Small intestine (tissue), 7 donors: Measurements from ENCODE around the gene S100A11. TPM values are rescaled to one million over a fixed set of nuclear protein-coding genes. Genes with fewer than 3 reads are reported as not detected.

Experiments used
- DNase-seq, 2 donors: peaks; one replicate each; pipeline versions ENCODE4 v3.0.0 to v3.0.0-alpha.2; 2013
- FAIRE-seq: peaks from 2 replicates; lab custom pipeline; 2012; peaks lifted over from hg19 to GRCh38; lab: Jason Lieb, UNC
- H3K27ac ChIP-seq, 3 donors: one replicate each; pipeline ENCODE4 v1.5.1; 2013; ENCODE audit warnings: low read length in 2 of 3, mild to moderate bottlenecking in 2 of 3, control low read depth in 1 of 3, inconsistent platforms in 1 of 3, low read depth in 1 of 3, moderate library complexity in 1 of 3
- H3K27me3 ChIP-seq, 3 donors: one replicate each; pipeline ENCODE4 v1.6.1; 2013; ENCODE audit warnings: low read length in 3 of 3, inconsistent platforms in 1 of 3; ENCODE audit not compliant: control insufficient read depth in 3 of 3, insufficient read depth in 3 of 3
- H3K36me3 ChIP-seq, 3 donors: one replicate each; pipeline ENCODE4 v1.6.1; 2013; ENCODE audit warnings: low read length in 3 of 3, inconsistent platforms in 1 of 3, low read depth in 1 of 3, mild to moderate bottlenecking in 1 of 3, moderate library complexity in 1 of 3; ENCODE audit not compliant: control insufficient read depth in 3 of 3, insufficient read depth in 2 of 3
- H3K4me1 ChIP-seq, 3 donors: one replicate each; pipeline ENCODE4 v1.6.1; 2013; ENCODE audit warnings: low read length in 2 of 3, inconsistent platforms in 1 of 3, low read depth in 1 of 3, mild to moderate bottlenecking in 1 of 3, moderate library complexity in 1 of 3; ENCODE audit not compliant: control insufficient read depth in 3 of 3, insufficient read depth in 2 of 3
- H3K4me3 ChIP-seq, 3 donors: one replicate each; pipeline ENCODE4 v1.5.1; 2013; ENCODE audit warnings: low read length in 3 of 3, control low read depth in 1 of 3, inconsistent platforms in 1 of 3, low read depth in 1 of 3, mild to moderate bottlenecking in 1 of 3, moderate library complexity in 1 of 3
- H3K9me3 ChIP-seq, 2 donors: one replicate each; pipeline ENCODE4 v1.6.1; 2013; ENCODE audit warnings: low read depth in 1 of 2, low read length in 1 of 2; ENCODE audit not compliant: control insufficient read depth in 2 of 2, insufficient read depth in 1 of 2
- WGBS, 3 donors: extraction: QIAGEN DNeasy Blood & Tissue Kit; methylation state at CpG; one replicate each; pipeline ENCODE4 v1.1.7; 2013; 5-methylcytosine and 5-hydroxymethylcytosine counted together
- polyA plus RNA-seq, 4 donors: library from polyadenylated mRNA; stranded (reverse) in 3 of 4; unstranded in 1 of 4; fragments of 200-250 nt in 3 of 4; fragments of 120-200 nt in 1 of 4; gene quantifications; one replicate each; pipeline versions ENCODE4 v1.2.1 to v1.2.3, GENCODE V29; 2013
- donor health status: healthy with polysubstance abuse.
- donor health status: control.
- donor health status: control.
- donor health status: Bipolar disorder and iron deficiency.
- donor health status: healthy.

S100A11 gene
- polyA plus RNA-seq, 4 donors, result 237 to 551 (median 408) TPM

GRCh38 chr1:152022474-152022873 is 14.3 kb downstream of the S100A11 start:
- no peaks in the 10 kb centered on the region for H3K27me3 ChIP-seq
- DNase-seq (no peak), FAIRE-seq (no peak)
- H3K4me3 ChIP-seq, result no peak overlapping the region
- H3K36me3 ChIP-seq, result no peaks in the 10 kb centered on the region
- 65 to 82% (median 77%) methylated on average over 3 of the region's 3 CpGs for WGBS, 3 donors
- H3K9me3 ChIP-seq, result no peaks in the 10 kb centered on the region
- no peaks in the 10 kb centered on the region for H3K4me1 ChIP-seq
- H3K27ac ChIP-seq, result no peak overlapping the region

- H3K4me3 ChIP-seq, result no peak overlapping the region
- DNase-seq (no peak), FAIRE-seq (no peak)
- no peaks in the 10 kb centered on the region for H3K4me1 ChIP-seq
- no peaks in the 10 kb centered on the region for H3K9me3 ChIP-seq
- WGBS, 3 donors, result 82 to 95% (median 85%) methylated on average over 7 of the region's 7 CpGs
- no peaks in the 10 kb centered on the region for H3K27me3 ChIP-seq
- no peak overlapping the region for H3K27ac ChIP-seq
- no peaks in the 10 kb centered on the region for H3K36me3 ChIP-seq
Observed at GRCh38 chr1:152021569-152021968, 15.2 kb downstream of the S100A11 start.

- H3K4me3 ChIP-seq, result no peak overlapping the region
- FAIRE-seq, result no peak
- H3K4me1 ChIP-seq, result no peaks in the 10 kb centered on the region
- H3K27me3 ChIP-seq, result no peaks in the 10 kb centered on the region
- H3K9me3 ChIP-seq, result no peaks in the 10 kb centered on the region
- no peak for DNase-seq
- H3K27ac ChIP-seq, result no peak overlapping the region
- no peaks in the 10 kb centered on the region for H3K36me3 ChIP-seq
- WGBS, 3 donors, result 61 to 68% (median 63%) methylated on average over 3 of the region's 3 CpGs
Observed at GRCh38 chr1:152020849-152021248, 16.0 kb downstream of the S100A11 start.

- H3K4me3 ChIP-seq, result no peak overlapping the region
- H3K4me1 ChIP-seq, result no peaks in the 10 kb centered on the region
- H3K27ac ChIP-seq, result no peak overlapping the region
- no peak for FAIRE-seq
- H3K9me3 ChIP-seq, result no peaks in the 10 kb centered on the region
- 50 to 59% (median 59%) methylated on average over 4 of the region's 4 CpGs for WGBS, 3 donors
- no peak for DNase-seq
- no peaks in the 10 kb centered on the region for H3K27me3 ChIP-seq
- H3K36me3 ChIP-seq, result no peaks in the 10 kb centered on the region
Observed at GRCh38 chr1:152018537-152018936, 18.3 kb downstream of the S100A11 start.

GRCh38 chr1:152015766-152016165 is 21.0 kb downstream of the S100A11 start:
- 63 to 72% (median 68%) methylated on average over 6 of the region's 6 CpGs for WGBS, 3 donors
- no peaks in the 10 kb centered on the region for H3K9me3 ChIP-seq
- no peak overlapping the region for H3K4me3 ChIP-seq
- DNase-seq, result no peak
- H3K27ac ChIP-seq, result no peak overlapping the region
- no peak for FAIRE-seq
- no peaks in the 10 kb centered on the region for H3K4me1 ChIP-seq
- no peaks in the 10 kb centered on the region for H3K36me3 ChIP-seq
- H3K27me3 ChIP-seq, result no peaks in the 10 kb centered on the region

GRCh38 chr1:152014943-152015342 is 21.9 kb downstream of the S100A11 start:
- H3K4me3 ChIP-seq, result no peak overlapping the region
- FAIRE-seq, result no peak
- H3K4me1 ChIP-seq, result no peaks in the 10 kb centered on the region
- H3K9me3 ChIP-seq, result no peaks in the 10 kb centered on the region
- DNase-seq, result no peak
- H3K27ac ChIP-seq, result no peak overlapping the region
- H3K36me3 ChIP-seq, result no peaks in the 10 kb centered on the region
- H3K27me3 ChIP-seq, result no peaks in the 10 kb centered on the region
- 95 to 100% (median 96%) methylated on average over 1 of the region's 1 CpG for WGBS, 3 donors

- peak; percentile 57 to 68 for DNase-seq
Observed at GRCh38 chr1:152013664-152014237, 23.1 kb downstream of the S100A11 start.

GRCh38 chr1:152009691-152010090 is 27.1 kb downstream of the S100A11 start:
- Histone ChIP-seq H3K9me3 (no peaks in the 10 kb centered on the region), H3K27me3 (no peaks in the 10 kb centered on the region), H3K27ac (no peak overlapping the region), H3K4me1 (peaks cover 0 to 3% (median 0%) of the 10 kb centered on the region in 3 donors), H3K4me3 (no peak overlapping the region), H3K36me3 (no peaks in the 10 kb centered on the region)
- no peak for DNase-seq
- WGBS, 3 donors, result 84 to 94% (median 92%) methylated on average over 1 of the region's 1 CpG
- no peak for FAIRE-seq

More at GRCh38 chr1:152013664-152014237, 23.1 kb downstream of the S100A11 start:
- H3K27ac ChIP-seq, result no peak overlapping the region
- H3K36me3 ChIP-seq, result no peaks in the 10 kb centered on the region
- no peaks in the 10 kb centered on the region for H3K27me3 ChIP-seq
- H3K9me3 ChIP-seq, result no peaks in the 10 kb centered on the region
- peaks cover 0 to 3% (median 0%) of the 10 kb centered on the region in 3 donors for H3K4me1 ChIP-seq
- no peak overlapping the region for H3K4me3 ChIP-seq
- WGBS, 3 donors, result 4 to 11% (median 4%) methylated on average over 3 of the region's 3 CpGs
- FAIRE-seq, result no peak

GRCh38 chr1:152007047-152007446 is 29.8 kb downstream of the S100A11 start:
- H3K36me3 ChIP-seq, result no peaks in the 10 kb centered on the region
- DNase-seq (no peak), FAIRE-seq (no peak)
- H3K9me3 ChIP-seq, result no peaks in the 10 kb centered on the region
- no peak overlapping the region for H3K4me3 ChIP-seq
- H3K27ac ChIP-seq, result no peak overlapping the region
- 42 to 70% (median 50%) methylated on average over 2 of the region's 2 CpGs for WGBS, 3 donors
- H3K27me3 ChIP-seq, result no peaks in the 10 kb centered on the region
- H3K4me1 ChIP-seq, result peaks cover 0 to 5% (median 0%) of the 10 kb centered on the region in 3 donors
